ENCODE results near the gene PDXDC1. TPM values are rescaled to one million over a fixed set of nuclear protein-coding genes. Genes with fewer than 3 reads are reported as not detected.

Gene PDXDC1
- total RNA-seq, 1 donor from 2014 or later = 123 TPM

GRCh38 chr16:15054357-15055140 is 79.7 kb downstream of the PDXDC1 start:
- H3K4me1 ChIP-seq (ENCODE audit: insufficient read depth, low read length) = no peaks in the 10 kb centered on the region
- peaks cover 57% of the 10 kb centered on the region for H3K79me2 ChIP-seq (ENCODE audit: insufficient read depth, low read length)
- DNase-seq (ENCODE audit: low read depth) (no peak), FAIRE-seq (no peak)
- peak overlapping the region; percentile 62 for H3K27ac Mint-ChIP-seq (ENCODE audit: unreplicated experiment)
- H3K9me3 Mint-ChIP-seq (ENCODE audit: unreplicated experiment) = peaks cover 3% of the 10 kb centered on the region
- H3K4me3 ChIP-seq (ENCODE audit: insufficient read depth, low read depth, low read length) = peak overlapping the region; percentile 77
- H3K27me3 Mint-ChIP-seq (ENCODE audit: low read depth, unreplicated experiment) = no peaks in the 10 kb centered on the region
- peak overlapping the region; percentile 73 for H2AFZ ChIP-seq (ENCODE audit: low read depth, low read length)
- H3K4me1 Mint-ChIP-seq (ENCODE audit: low read depth, unreplicated experiment) = peaks cover 7% of the 10 kb centered on the region
- H4K20me1 ChIP-seq (ENCODE audit: insufficient read depth, low read length) = peaks cover 39% of the 10 kb centered on the region
- TF ChIP-seq CTCF (IDR thresholded peaks at IDR 0.05; ENCODE audit: insufficient read depth, low read depth, low read length) (no peak), EZH2 (IDR thresholded peaks at IDR 0.05; ENCODE audit: insufficient read depth, low read length) (no peak)
- peaks cover 9% of the 10 kb centered on the region for H3K36me3 Mint-ChIP-seq (ENCODE audit: low read depth, unreplicated experiment)
- H3K4me2 ChIP-seq (ENCODE audit: low read length) = peak overlapping the region; percentile 85
- H3K36me3 ChIP-seq (ENCODE audit: insufficient read depth, low read length) = peaks cover 9% of the 10 kb centered on the region
- no peak overlapping the region for H3K27ac ChIP-seq (ENCODE audit: low read depth, low read length)
- peak overlapping the region; percentile 88 for H3K9ac ChIP-seq (ENCODE audit: low read length)
- no peaks in the 10 kb centered on the region for H3K27me3 ChIP-seq (ENCODE audit: insufficient read depth, low read length)
- H3K9me3 ChIP-seq (ENCODE audit: insufficient read depth, low read depth, low read length) = no peaks in the 10 kb centered on the region
- H3K4me3 Mint-ChIP-seq (ENCODE audit: unreplicated experiment) = peak overlapping the region; percentile 96

GRCh38 chr16:15055141-15056053 is 80.6 kb downstream of the PDXDC1 start:
- no peak for DNase-seq (ENCODE audit: low read depth)
- Histone ChIP-seq H3K79me2 (ENCODE audit: insufficient read depth, low read length) (peaks cover 50% of the 10 kb centered on the region), H3K36me3 (ENCODE audit: insufficient read depth, low read length) (peaks cover 11% of the 10 kb centered on the region), H3K4me1 (ENCODE audit: insufficient read depth, low read length) (no peaks in the 10 kb centered on the region), H3K27ac (ENCODE audit: low read depth, low read length) (peak overlapping the region; percentile 43), H3K4me2 (ENCODE audit: low read length) (peak overlapping the region; percentile 85), H4K20me1 (ENCODE audit: insufficient read depth, low read length) (peaks cover 38% of the 10 kb centered on the region), H3K27me3 (ENCODE audit: insufficient read depth, low read length) (no peaks in the 10 kb centered on the region), H3K9ac (ENCODE audit: low read length) (peak overlapping the region; percentile 88), H3K9me3 (ENCODE audit: insufficient read depth, low read depth, low read length) (no peaks in the 10 kb centered on the region), H3K4me3 (ENCODE audit: insufficient read depth, low read depth, low read length) (peak overlapping the region; percentile 77), H2AFZ (ENCODE audit: low read depth, low read length) (peak overlapping the region; percentile 73)
- Mint-ChIP-seq H3K9me3 (ENCODE audit: unreplicated experiment) (peaks cover 3% of the 10 kb centered on the region), H3K4me1 (ENCODE audit: low read depth, unreplicated experiment) (peaks cover 7% of the 10 kb centered on the region), H3K27me3 (ENCODE audit: low read depth, unreplicated experiment) (no peaks in the 10 kb centered on the region), H3K36me3 (ENCODE audit: low read depth, unreplicated experiment) (peaks cover 9% of the 10 kb centered on the region), H3K4me3 (ENCODE audit: unreplicated experiment) (peak overlapping the region; percentile 96), H3K27ac (ENCODE audit: unreplicated experiment) (peak overlapping the region; percentile 62)
- TF ChIP-seq CTCF (IDR thresholded peaks at IDR 0.05; ENCODE audit: insufficient read depth, low read depth, low read length) (no peak), EZH2 (IDR thresholded peaks at IDR 0.05; ENCODE audit: insufficient read depth, low read length) (no peak)
- no peak for FAIRE-seq

Measured in astrocyte (in vitro differentiated cells and primary cell).